HL-60/S4 (cell line): ENCODE results near the gene DKK3.

ENCODE experiments used
- in situ Hi-C: fragments of 300-500 bp; cut with MboI; formaldehyde crosslinking; loops from 2 replicates; pipeline ENCODE4 v1.14.3; 2022; ENCODE audit warnings: low sequenced_read_pairs

The DKK3 gene

DNA sequence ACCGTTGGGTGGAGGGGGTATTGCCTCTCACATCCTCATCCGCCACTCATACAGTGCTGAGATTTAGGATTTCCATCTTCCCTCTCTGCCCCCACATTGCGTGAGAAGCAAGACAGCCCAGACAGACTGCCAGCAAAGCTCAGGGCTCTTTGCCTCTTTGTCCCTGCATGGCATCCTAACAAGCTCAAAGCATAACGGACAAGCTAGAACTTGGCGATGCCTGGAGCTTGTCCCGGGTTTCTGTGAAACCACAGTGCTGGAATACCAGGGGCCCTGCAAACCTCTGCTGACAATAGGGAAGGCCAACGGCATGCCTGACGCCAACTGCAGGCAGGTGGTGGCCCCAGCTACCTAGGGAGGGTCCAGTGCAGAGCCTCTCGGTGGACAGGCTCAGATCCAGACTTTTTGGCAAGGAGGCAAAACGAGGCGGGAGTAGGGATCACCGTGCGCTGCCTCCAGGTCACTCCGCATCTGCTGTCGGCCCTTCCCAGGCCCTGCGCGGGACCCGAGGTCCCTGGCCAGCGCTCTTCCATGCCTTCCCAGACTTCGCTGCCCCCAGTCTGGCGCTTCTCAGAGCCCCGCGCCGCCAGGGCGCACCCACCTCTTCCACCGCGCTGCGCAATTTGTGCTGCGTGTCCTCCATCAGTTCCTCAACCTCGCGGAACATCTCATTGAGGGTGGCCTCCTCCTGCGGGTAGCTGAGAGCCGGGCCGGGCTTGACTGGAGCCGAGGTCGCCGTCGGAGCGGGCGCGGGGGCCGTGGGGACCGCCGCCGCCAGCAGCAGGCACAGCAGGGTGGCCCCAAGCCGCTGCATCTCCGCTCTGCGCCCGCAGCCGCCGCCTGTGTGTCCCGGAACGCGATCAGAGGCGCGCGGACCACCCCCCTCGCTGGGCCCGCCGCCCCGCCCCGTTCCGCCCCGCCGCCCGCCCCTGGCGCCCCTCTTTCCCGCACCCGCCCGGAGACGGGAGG, at the start of gene DKK3:
TSS of gene DKK3 (minus strand) at position 858 of the 969 bp plus-strand sequence. CDS start at position 814, 44 bp downstream.
- in situ Hi-C loops = no loop called here

- in situ Hi-C loops = loop anchor here (10.0 kb wide), 1 partner anchor 207 kb away; no protein-coding TSS in a partner anchor
Measured at GRCh38 chr11:12057299-12057980, 49.0 kb upstream of the DKK3 start.

DNA sequence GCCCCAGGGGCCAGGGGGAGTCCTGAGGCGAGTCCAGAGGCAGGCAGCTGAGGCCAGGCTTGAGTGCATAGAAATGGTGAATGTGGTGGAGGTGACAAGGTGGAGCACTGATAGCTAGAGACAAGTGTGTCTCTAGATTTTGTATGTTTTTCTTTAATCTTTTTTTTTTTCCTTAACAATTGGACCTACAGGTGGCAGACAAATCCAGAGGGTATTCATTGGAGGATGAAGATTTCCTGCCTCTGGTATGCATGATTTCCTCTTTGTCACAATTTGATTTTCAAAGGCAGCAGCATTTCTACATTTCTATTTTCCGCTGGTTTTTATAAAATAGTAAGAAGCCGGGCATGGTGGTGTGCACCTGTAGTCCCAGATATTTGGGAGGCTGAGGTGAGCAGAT, 47.7 kb upstream of the DKK3 start:
- in situ Hi-C loops = loop anchor here (10.0 kb wide), 1 partner anchor 209 kb away; no protein-coding TSS in a partner anchor

DNA sequence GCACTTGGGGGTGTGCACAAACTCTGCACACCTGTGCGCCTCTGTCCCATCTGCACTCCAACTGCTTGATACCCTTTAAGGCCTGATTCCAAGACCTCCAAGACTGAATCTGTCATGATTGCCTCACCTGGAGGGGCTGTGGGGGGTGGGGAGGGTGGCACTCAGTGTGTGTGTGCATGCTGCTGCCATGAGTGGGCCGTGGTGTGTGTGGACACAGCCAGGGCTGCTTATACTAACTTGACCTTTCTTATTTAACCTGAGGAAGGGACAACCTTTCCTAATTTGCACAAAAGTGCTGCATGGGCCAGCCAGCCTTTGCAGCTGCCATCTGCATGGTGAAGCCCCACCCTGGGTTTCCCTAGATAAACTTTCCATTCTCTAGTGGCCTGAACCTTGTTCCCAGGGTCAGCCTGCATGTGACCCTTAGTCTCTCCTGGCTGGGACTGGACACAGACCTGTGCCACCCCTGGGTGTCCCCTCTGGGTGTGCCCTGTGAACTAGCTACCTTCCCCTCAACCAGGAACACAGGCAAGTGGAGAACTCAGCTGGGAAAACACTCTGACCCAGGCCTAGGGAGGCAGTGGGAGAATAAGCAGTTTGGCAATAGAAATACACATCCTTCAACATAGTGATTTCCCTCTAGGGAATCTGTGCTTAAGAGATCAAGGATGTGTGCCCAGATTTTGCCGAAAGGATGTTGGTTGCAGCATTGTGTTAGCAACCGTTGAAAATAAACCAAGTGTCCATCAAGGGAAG, 45.4 kb upstream of the DKK3 start:
- in situ Hi-C loops = loop anchor here (10.0 kb wide), 1 partner anchor 211 kb away; no protein-coding TSS in a partner anchor

GRCh38 chr11:12052676-12053605, 44.5 kb upstream of the DKK3 start:
- in situ Hi-C loops = loop anchor here (10.0 kb wide), 1 partner anchor 212 kb away; no protein-coding TSS in a partner anchor

GRCh38 chr11:12051287-12051662, 42.8 kb upstream of the DKK3 start:
- in situ Hi-C loops = loop anchor here (10.0 kb wide), 1 partner anchor 214 kb away; no protein-coding TSS in a partner anchor

DNA sequence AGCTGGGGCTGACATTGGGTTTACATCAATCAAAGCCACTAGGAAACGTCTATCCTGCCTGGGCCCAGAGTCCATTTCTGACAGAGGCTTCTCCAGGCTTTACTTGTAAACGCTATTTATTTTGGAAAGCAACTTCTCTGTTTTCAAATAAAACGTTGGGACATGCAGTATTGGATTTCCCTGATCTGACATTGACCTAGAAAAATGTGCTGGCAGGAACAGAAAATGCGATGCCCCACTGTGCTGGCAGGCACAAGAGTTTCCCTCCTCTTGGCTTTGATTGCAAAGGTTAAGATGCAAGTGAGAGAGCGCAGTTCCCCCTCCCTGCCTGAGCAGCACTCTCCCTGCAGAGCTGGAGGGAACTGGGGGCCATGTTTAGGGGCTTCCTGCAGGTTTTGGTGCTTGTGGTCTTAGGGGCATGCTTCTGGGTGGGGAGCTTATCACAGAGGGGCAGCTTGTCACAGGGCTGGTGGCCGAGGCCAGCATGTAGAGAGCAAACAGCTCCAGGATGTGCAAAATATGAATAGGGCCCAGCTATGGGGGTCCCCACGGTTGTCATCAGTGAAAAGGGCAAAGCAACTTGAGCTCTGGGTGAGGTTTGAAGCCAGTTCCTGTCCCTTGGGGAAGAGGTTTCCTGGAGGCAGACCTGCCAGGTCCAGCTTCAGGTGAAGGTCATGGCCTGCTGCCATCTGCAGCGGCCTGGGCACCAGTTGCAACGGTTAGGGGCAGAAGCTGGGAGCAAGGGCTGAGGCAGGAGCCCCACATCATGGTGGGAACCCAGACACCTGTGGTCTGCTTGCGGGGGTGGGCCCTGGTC, 42.3 kb upstream of the DKK3 start:
- in situ Hi-C loops = loop anchor here (10.0 kb wide), 1 partner anchor 214 kb away; no protein-coding TSS in a partner anchor

GRCh38 chr11:12048936-12049790, 40.7 kb upstream of the DKK3 start:
- in situ Hi-C loops = loop anchor here (5.0 to 25.0 kb wide), 2 partner anchors 237 to 238 kb away; no protein-coding TSS in a partner anchor

DNA sequence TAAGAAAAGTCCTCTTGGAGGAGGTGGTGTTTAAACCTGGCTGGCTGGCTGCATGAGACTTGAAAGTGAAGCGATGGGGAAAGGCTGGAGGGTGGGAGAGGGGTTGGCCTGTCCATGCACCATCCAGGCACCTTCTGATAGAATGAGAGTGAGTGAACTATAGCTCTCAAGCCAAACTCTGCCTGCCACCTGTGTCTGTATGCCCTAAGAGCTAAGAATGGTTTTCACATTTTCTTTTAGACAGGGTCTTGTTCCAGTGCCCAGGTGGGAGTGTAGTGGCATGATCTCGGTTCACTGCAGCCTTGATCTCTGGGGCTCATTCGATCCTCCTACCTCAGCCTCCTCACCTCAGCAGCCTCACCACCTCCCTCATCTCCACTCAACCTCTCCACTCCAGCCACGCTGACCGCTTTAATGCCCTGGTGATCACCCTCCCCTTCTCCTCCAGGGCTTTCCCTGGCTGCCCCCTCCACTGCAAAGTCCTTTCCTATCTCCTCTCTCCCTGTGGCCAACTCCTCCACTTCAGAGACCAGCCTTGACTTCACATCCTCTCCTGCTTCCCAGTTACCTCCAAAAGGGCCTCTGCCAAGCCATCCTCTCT, 38.3 kb upstream of the DKK3 start:
- in situ Hi-C loops = loop anchor here (5.0 to 25.0 kb wide), 2 partner anchors 234 to 241 kb away; no protein-coding TSS in a partner anchor

- in situ Hi-C loops = loop anchor here (5.0 to 25.0 kb wide), 2 partner anchors 234 to 241 kb away; no protein-coding TSS in a partner anchor
Measured at GRCh38 chr11:12045914-12046635, 37.6 kb upstream of the DKK3 start.

- in situ Hi-C loops = loop anchor here (5.0 to 25.0 kb wide), 2 partner anchors 232 to 243 kb away; no protein-coding TSS in a partner anchor
Measured at GRCh38 chr11:12044799-12045198, 36.4 kb upstream of the DKK3 start.

GRCh38 chr11:12043959-12044791, 35.7 kb upstream of the DKK3 start:
- in situ Hi-C loops = loop anchor here (25.0 kb wide), 1 partner anchor 232 kb away; no protein-coding TSS in a partner anchor

DNA sequence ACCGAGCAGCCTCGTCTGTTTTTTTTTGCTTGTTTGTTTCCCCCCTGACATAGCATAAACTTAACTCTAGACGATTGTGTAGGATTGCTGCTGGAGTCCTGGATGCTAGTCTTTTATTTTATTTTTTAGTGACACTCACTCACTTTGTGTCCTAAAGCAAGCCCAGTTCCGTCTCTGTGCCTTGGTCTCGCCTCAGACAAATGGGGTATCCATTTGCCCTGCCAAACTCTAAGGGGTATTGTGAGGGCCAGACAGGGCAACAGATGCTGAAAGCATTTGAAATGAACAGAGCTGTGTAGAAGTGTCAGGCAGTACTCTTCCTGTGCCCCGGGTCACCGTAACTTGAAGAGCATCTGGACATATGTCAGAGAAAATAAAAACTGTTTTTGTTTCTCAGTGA, 34.8 kb upstream of the DKK3 start:
- in situ Hi-C loops = loop anchor here (25.0 kb wide), 1 partner anchor 231 kb away; no protein-coding TSS in a partner anchor

GRCh38 chr11:12042215-12042676, 33.8 kb upstream of the DKK3 start:
- in situ Hi-C loops = loop anchor here (25.0 kb wide), 1 partner anchor 230 kb away; no protein-coding TSS in a partner anchor

GRCh38 chr11:12040719-12041118, 32.3 kb upstream of the DKK3 start:
- in situ Hi-C loops = loop anchor here (25.0 kb wide), 1 partner anchor 228 kb away; no protein-coding TSS in a partner anchor
